ENCODE results near the gene PCSK2. TPM values are rescaled to one million over a fixed set of nuclear protein-coding genes. Genes with fewer than 3 reads are reported as not detected.
A peak's percentile ranks its signal among the peaks of the same experiment; 100 is the strongest.

Gene PCSK2
- total RNA-seq, 1 donor from 2014 or later: 28.7 TPM

DNA sequence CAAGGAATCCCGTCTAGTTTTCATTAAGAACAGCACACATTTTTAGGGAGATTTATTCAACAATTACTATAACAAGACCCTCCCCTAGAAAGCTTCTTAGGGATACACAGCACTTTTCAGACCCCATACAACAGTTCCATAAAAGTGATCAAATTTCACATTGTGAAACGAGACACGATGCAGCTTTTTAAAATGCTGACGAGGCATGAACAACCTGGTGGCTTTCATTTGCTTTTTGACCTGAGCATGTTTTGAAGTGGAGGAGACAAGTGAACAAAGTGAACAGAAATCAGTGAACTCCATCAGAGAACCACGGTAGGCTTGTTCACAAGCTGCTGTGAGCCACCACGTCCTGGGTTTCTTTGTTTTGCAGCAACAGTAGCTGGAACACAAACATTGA lies 112.2 kb downstream of the PCSK2 start:
- Mint-ChIP-seq H3K27me3 (ENCODE audit: unreplicated experiment) (peaks cover 3% of the 10 kb centered on the region), H3K9me3 (ENCODE audit: unreplicated experiment) (no peaks in the 10 kb centered on the region), H3K4me1 (ENCODE audit: low read depth, unreplicated experiment) (peaks cover 5% of the 10 kb centered on the region), H3K27ac (ENCODE audit: unreplicated experiment) (no peak overlapping the region), H3K36me3 (ENCODE audit: unreplicated experiment) (no peaks in the 10 kb centered on the region), H3K4me3 (ENCODE audit: unreplicated experiment) (no peak overlapping the region)
- no peak for DNase-seq
- TF ChIP-seq, protein P1, sequence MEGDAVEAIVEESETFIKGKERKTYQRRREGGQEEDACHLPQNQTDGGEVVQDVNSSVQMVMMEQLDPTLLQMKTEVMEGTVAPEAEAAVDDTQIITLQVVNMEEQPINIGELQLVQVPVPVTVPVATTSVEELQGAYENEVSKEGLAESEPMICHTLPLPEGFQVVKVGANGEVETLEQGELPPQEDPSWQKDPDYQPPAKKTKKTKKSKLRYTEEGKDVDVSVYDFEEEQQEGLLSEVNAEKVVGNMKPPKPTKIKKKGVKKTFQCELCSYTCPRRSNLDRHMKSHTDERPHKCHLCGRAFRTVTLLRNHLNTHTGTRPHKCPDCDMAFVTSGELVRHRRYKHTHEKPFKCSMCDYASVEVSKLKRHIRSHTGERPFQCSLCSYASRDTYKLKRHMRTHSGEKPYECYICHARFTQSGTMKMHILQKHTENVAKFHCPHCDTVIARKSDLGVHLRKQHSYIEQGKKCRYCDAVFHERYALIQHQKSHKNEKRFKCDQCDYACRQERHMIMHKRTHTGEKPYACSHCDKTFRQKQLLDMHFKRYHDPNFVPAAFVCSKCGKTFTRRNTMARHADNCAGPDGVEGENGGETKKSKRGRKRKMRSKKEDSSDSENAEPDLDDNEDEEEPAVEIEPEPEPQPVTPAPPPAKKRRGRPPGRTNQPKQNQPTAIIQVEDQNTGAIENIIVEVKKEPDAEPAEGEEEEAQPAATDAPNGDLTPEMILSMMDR (IDR thresholded peaks at IDR 0.05; ENCODE audit: partially characterized antibody, unreplicated experiment): no peak

DNA sequence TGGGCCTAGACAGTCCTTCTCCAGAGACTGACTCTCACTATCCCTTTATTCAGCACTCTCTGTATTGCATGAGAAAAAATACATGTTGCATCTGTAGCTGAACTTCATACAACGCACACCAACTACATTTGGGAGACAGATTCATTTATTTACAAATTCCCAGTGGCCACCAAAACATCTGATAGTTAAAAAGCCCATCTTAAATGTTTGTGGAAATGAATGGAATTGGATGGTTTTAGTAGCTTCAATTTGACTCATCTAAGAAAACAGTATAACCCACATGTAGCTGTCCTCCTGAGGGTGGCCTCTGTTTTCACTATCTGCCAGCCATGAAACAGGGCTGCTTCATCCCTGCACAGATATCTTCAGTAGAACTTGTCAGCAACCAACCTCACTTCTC lies 116.3 kb downstream of the PCSK2 start:
- peaks cover 2% of the 10 kb centered on the region for H3K27me3 Mint-ChIP-seq (ENCODE audit: unreplicated experiment)
- H3K4me1 Mint-ChIP-seq (ENCODE audit: low read depth, unreplicated experiment): peaks cover 12% of the 10 kb centered on the region
- no peak for DNase-seq
- TF ChIP-seq, protein P1 (IDR thresholded peaks at IDR 0.05; ENCODE audit: partially characterized antibody, unreplicated experiment): no peak
- no peaks in the 10 kb centered on the region for H3K9me3 Mint-ChIP-seq (ENCODE audit: unreplicated experiment)
- no peaks in the 10 kb centered on the region for H3K36me3 Mint-ChIP-seq (ENCODE audit: unreplicated experiment)
- no peak overlapping the region for H3K4me3 Mint-ChIP-seq (ENCODE audit: unreplicated experiment)
- H3K27ac Mint-ChIP-seq (ENCODE audit: unreplicated experiment): no peak overlapping the region

DNA sequence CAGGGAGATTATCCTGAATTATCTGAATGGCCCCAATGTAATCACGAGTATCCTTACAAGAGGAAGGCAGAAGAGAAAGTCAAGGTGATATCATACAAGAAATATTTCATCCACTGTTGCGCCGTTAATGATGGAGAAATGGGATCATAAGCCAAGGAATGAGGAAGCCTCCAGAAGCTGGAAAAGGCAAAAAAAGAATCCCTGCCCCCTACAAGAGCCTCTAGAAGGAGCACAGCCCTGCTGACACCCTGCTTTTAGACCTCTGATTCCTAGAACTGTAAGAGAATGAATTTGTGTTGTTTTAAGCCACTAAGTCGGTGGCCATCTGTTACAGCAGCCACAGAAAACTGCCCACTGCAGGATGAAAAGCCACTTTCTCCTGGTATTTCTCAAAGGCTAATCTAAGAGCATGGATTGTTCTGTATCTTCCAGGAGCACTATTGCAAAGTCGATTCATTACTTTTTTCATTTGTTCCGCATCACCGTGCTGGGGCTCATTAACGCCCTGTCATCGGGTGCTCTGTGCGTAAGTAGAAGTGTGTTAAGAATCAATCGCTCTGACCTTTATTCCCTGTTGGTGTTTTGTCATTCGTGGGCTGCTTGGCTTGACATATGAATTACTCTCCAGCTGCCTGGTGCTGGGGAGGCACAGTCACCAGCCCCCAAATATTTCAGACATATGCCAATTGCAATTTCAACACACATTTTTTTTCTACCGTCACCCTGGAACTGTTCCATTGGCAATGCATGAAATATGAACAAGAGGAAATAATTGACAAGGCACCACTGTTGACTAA lies 117.0 kb downstream of the PCSK2 start:
- Mint-ChIP-seq H3K27me3 (ENCODE audit: unreplicated experiment) (peaks cover 2% of the 10 kb centered on the region), H3K9me3 (ENCODE audit: unreplicated experiment) (no peaks in the 10 kb centered on the region), H3K4me3 (ENCODE audit: unreplicated experiment) (peak overlapping the region; percentile 31), H3K4me1 (ENCODE audit: low read depth, unreplicated experiment) (peaks cover 12% of the 10 kb centered on the region), H3K36me3 (ENCODE audit: unreplicated experiment) (no peaks in the 10 kb centered on the region), H3K27ac (ENCODE audit: unreplicated experiment) (peak overlapping the region; percentile 49)
- DNase-seq: no peak
- TF ChIP-seq, protein P1 (IDR thresholded peaks at IDR 0.05; ENCODE audit: partially characterized antibody, unreplicated experiment): no peak

DNA sequence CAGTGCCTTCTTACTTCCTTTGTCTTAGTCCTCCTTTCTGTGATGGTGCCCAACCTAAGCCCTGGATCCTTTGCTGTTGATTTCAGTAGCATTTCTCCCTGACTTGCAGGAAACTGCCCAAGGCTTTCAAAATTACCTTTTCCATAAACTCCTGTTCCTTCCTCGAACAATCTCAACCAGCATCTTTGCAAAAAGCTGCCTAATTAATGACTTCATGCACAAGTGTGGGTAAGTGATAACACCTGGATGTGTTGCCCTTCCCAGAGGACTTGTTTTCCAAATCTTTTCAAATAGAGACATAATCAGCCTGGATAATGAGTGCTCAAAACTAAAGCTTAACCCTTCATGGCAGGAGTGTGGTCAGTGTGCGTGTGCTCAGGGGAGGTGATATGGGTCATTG lies 118.0 kb downstream of the PCSK2 start:
- TF ChIP-seq, protein P1 (IDR thresholded peaks at IDR 0.05; ENCODE audit: partially characterized antibody, unreplicated experiment): no peak
- no peak overlapping the region for H3K4me3 Mint-ChIP-seq (ENCODE audit: unreplicated experiment)
- no peaks in the 10 kb centered on the region for H3K36me3 Mint-ChIP-seq (ENCODE audit: unreplicated experiment)
- peaks cover 12% of the 10 kb centered on the region for H3K4me1 Mint-ChIP-seq (ENCODE audit: low read depth, unreplicated experiment)
- H3K27ac Mint-ChIP-seq (ENCODE audit: unreplicated experiment): no peak overlapping the region
- peaks cover under 1% of the 10 kb centered on the region for H3K9me3 Mint-ChIP-seq (ENCODE audit: unreplicated experiment)
- peaks cover 2% of the 10 kb centered on the region for H3K27me3 Mint-ChIP-seq (ENCODE audit: unreplicated experiment)
- DNase-seq: no peak

DNA sequence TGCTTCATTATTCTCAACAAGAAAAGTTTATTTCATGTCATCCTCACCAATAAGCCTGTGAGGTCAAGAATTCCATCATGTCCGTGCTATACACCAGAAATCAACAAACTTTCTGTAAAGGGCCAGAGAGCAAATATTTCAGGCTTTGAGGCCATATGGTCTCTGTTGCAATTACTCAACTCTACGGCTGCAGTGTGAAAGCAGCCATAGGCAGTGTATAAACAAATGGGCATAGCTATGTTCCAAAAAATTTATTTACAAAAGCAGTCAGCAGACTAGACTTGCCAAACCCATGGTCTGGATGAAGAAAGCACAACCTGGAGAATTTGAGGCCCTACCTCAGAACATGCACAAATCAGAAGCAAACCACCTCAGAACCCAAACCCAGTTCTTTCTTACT lies 118.5 kb downstream of the PCSK2 start:
- no peak overlapping the region for H3K27ac Mint-ChIP-seq (ENCODE audit: unreplicated experiment)
- H3K4me3 Mint-ChIP-seq (ENCODE audit: unreplicated experiment): no peak overlapping the region
- peaks cover 3% of the 10 kb centered on the region for H3K27me3 Mint-ChIP-seq (ENCODE audit: unreplicated experiment)
- H3K4me1 Mint-ChIP-seq (ENCODE audit: low read depth, unreplicated experiment): peaks cover 15% of the 10 kb centered on the region
- H3K9me3 Mint-ChIP-seq (ENCODE audit: unreplicated experiment): peaks cover 6% of the 10 kb centered on the region
- H3K36me3 Mint-ChIP-seq (ENCODE audit: unreplicated experiment): peaks cover 5% of the 10 kb centered on the region
- TF ChIP-seq, protein P1 (IDR thresholded peaks at IDR 0.05; ENCODE audit: partially characterized antibody, unreplicated experiment): no peak
- no peak for DNase-seq

All from glutamatergic neuron (in vitro differentiated cells).